Stimulated activated CD4-positive, alpha-beta T cell treated with anti-CD3 and anti-CD28 coated beads, Interleukin-15, amount 100 ng/mL, for 48 hours (primary cell): ENCODE results near the gene DEGS2.
"Not testable (repeated sequence)": the region's sequence is repeated elsewhere in the genome, so short reads cannot be mapped to it uniquely, and the experiment has no call there.

Source experiments
- DNase-seq, 2 donors: peaks; one replicate each; pipeline ENCODE4 v3.0.0-alpha.2; 2020; ENCODE audit warnings: low read depth in 2 of 2

Gene DEGS2

GRCh38 chr14:100159094-100159864, at the start of gene DEGS2:
TSS of gene DEGS2 (minus strand) at chr14:100159645. CDS start at chr14:100159587, 58 bp downstream.
- peak; percentile 35 to 50 for DNase-seq

GRCh38 chr14:100208136-100208535, 48.7 kb upstream of the DEGS2 start:
- not testable (repeated sequence) for DNase-seq

GRCh38 chr14:100207588-100207987, 48.1 kb upstream of the DEGS2 start:
- DNase-seq: not testable (repeated sequence)

DNA sequence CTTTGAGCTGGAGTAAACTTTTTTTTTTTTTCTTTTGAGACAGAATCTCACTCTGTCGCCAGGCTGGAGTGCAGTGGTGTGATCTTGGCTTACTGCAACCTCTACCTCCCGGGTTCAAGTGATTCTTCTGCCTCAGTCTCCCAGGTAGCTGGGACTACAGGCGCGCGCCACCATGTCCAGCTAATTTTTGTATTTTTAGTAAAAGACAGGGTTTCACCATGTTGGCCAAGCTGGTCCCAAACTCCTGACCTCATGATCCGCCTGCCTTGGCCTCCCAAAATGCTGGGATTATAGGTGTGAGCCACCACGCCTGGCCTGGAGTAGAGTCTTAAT, 45.4 kb upstream of the DEGS2 start:
- not testable (repeated sequence) for DNase-seq

DNA sequence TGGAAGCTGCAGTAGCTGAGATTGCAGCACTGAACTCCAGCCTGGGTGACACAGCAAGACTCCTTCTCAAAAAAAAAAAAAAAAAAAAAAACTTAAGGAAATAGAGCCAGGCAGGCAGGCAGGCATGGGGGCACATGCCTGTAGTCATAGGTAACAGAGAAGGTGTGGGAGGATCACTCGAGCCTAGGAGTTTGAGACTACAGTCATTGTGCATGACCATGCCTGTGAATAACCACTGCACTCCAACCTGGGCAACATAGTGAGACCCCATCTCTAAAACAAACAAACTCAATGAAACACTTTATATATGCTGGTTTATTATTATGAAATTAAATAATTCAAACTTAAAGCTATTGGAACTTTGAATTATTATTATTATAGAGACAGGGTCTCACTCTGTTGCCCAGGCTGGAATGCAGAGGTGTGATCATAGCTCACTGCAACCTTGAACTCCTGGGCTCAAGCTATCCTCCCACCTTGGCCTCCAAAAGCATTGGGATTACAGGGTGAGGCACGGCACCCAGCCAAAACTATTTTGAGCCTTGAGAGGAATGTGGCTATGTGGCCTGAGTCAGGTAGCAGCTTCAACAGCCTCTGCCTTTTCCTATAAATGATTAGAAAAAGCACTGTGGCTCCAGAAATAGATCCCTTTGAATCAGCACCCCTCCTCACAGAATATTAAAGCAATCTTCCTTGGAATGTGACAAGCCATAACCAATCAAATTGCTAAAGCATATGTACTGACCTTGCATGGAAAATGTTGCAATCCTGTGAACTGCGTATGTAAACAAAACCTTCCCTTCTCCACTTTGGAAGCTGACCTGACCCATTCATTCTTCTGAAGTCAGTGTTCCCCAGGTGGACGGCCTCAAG, 44.8 kb upstream of the DEGS2 start:
- DNase-seq: no peak

GRCh38 chr14:100203146-100203545, 43.7 kb upstream of the DEGS2 start:
- DNase-seq: no peak

GRCh38 chr14:100202712-100203111, 43.3 kb upstream of the DEGS2 start:
- DNase-seq: no peak

GRCh38 chr14:100201701-100202100, 42.3 kb upstream of the DEGS2 start:
- no peak for DNase-seq

- no peak for DNase-seq
These were observed 40.9 kb upstream of the DEGS2 start for GRCh38 chr14:100200311-100200710.

GRCh38 chr14:100199240-100199860, 39.9 kb upstream of the DEGS2 start:
- no peak for DNase-seq

DNA sequence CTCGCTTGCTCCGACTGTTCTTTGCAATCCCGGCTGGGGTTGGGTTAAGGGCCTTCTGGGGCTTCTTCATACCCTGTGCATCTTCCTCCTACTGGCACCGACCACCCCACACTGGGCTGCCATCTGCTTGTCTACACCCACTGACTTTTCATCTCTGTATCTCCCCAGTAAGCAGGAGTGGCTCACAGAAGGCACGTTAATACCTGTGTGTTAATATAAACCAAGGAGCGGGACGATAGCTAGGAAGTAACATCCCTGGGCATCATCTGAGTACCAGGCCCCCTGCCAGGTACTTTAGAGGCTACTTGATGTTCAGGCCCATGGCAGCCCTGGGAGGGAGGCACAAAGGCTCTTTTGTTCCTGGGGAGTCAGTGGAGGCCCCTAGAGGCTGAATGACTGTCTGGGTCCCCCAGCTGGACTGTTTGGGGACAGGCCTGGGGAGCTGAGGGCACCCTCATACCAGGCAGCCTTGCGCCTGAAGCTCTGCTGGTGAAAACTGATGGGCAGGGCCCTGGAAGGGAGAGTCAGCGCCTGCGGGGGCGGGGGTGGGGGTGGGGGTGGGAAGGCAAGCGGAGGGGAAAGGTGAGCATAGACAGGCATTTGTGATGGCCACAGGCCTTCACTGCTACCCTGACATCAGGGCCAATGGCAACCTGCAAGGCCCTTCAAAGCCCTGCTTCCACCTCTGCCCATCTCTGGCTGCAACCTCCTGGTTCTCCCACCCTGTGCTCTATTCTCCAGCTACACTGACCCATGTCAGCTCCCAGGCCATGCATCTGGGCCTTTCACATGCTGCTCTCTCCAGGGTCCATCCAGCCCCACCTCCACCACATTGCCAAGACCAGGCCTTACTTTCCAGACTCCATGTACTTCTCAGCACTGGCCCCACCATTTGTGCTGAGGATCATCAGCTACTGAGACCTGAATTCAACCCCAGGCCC, 34.2 kb upstream of the DEGS2 start:
- DNase-seq: no peak

GRCh38 chr14:100192672-100193416, 33.4 kb upstream of the DEGS2 start:
- peak; percentile 99 to 100 for DNase-seq

GRCh38 chr14:100192250-100192671, 32.8 kb upstream of the DEGS2 start:
- DNase-seq: no peak

DNA sequence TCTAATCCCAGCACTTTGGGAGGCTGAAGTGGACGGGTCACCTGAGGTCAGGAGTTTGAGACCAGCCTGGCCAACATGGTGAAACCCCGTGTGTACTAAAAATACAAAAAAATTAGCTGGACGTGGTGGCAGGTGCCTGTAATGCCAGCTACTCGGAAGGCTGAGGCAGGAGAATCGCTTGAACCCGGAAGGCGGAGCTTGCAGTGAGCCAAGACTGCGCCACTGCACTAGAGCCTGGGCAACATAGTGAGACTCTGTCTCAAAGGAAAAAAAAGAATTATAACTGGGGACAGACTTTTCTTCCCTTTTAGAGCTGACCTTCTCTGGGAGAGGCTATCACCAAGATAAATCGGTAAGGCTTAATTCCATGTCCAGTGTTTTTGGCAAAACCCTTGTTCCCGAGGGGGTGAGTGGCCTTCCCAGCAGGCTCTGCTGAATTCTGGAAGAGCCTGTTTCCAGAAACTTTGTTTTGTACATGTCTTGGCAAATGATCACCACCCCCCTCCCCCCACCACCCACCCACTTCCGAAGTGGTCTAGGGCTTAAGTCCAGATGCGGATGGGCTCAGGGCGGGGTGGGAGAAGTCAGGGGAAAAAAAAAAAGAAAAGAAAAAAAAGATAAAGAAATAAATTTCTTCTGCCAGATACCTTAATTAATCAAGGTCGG, 32.3 kb upstream of the DEGS2 start:
- no peak for DNase-seq

GRCh38 chr14:100190126-100190525, 30.7 kb upstream of the DEGS2 start:
- DNase-seq: no peak

- DNase-seq: no peak
These were observed 29.1 kb upstream of the DEGS2 start for GRCh38 chr14:100188392-100189030.

DNA sequence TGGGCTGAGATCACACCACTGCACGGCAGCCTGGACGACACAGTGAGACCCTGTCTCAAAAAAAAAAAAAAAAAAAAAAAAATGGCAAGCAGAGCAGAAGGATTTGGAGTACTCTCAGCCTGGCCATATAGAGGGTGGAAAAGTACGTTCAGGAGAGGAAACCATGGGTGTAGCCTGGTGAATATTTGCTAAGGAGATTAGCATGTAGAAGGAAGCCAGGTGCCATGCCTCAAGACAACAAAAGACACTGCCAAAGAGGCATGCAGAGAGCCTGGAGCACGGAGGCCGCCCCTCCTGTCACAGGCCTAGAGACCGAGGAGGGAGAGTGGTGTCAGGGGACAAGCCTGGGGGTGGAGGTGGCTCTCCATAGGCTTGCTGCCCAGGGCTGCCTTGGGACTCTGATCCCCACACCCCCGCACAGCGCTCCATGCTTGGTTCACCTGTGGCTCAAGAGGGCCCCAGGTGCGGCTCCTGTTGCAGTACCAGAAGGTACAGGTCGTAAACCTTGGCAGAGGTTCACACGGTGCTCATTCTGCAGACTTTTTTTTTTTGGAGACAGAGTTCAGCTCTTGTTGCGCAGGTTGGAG, 27.9 kb upstream of the DEGS2 start:
- no peak for DNase-seq

GRCh38 chr14:100181876-100182551, 22.6 kb upstream of the DEGS2 start:
- not testable (repeated sequence) for DNase-seq

GRCh38 chr14:100180671-100181070, 21.2 kb upstream of the DEGS2 start:
- DNase-seq: not testable (repeated sequence)
